K562 (cell line): Measurements from ENCODE around the gene SIDT2. TPM values are rescaled to one million over a fixed set of nuclear protein-coding genes. Genes with fewer than 3 reads are reported as not detected.

ENCODE experiments used
- ARHGAP35 ChIP-seq: fragments of 450-650 bp; IDR thresholded peaks from 2 replicates; pipeline ENCODE4 v1.6.1; 2018; ENCODE audit not compliant: partially characterized antibody
- EP400 ChIP-seq: fragments of 450-650 bp; IDR thresholded peaks from 2 replicates; pipeline ENCODE4 v1.6.1; 2017; ENCODE audit warnings: antibody characterized with exemption, mild to moderate bottlenecking, moderate library complexity
- HCFC1 ChIP-seq: IDR thresholded peaks from 2 replicates; pipeline ENCODE4 v1.6.1; 2012; ENCODE audit warnings: low read depth, low read length, improper control_type of control experiment
- HDAC2 ChIP-seq: fragments of 450-650 bp; IDR thresholded peaks from 2 replicates; pipeline ENCODE4 v1.6.1; 2016; ENCODE audit warnings: mild to moderate bottlenecking
- MYC ChIP-seq, 2 experiments: fragments of 250-450 bp in 1 of 2; sonication (Bioruptor Pico) in 1 of 2; IDR thresholded peaks; 2 replicates each; pipeline versions ENCODE4 v1.5.1 to v1.6.1; 2012 to 2021; ENCODE audit warnings: low read depth in 2 of 2, borderline replicate concordance in 1 of 2, improper control_type of control experiment in 1 of 2, low read length in 1 of 2, mild to moderate bottlenecking in 1 of 2, moderate library complexity in 1 of 2
- NCOR1 ChIP-seq: fragments of 450-650 bp; IDR thresholded peaks from 2 replicates; pipeline ENCODE4 v1.6.1; 2016; ENCODE audit warnings: mild to moderate bottlenecking, moderate library complexity
- NR0B1 ChIP-seq: fragments of 450-650 bp; IDR thresholded peaks from one replicate; pipeline ENCODE4 v1.6.1; 2018; ENCODE audit warnings: mild to moderate bottlenecking, moderate library complexity; ENCODE audit not compliant: partially characterized antibody
- NR4A1 ChIP-seq, 2 experiments: fragments of 250-450 bp in 1 of 2; fragments of 450-650 bp in 1 of 2; sonication (Bioruptor Pico) in 1 of 2; IDR thresholded peaks; 2 replicates each; pipeline versions ENCODE4 v1.4.0 to v1.6.1; 2016 to 2020; ENCODE audit warnings: mild to moderate bottlenecking in 2 of 2, missing compliant biosample characterization in 1 of 2, missing genetic modification characterization in 1 of 2, moderate library complexity in 1 of 2
- POLR2B ChIP-seq: fragments of 450-650 bp; IDR thresholded peaks from 2 replicates; pipeline ENCODE4 v1.6.1; 2018; ENCODE audit warnings: low read depth; ENCODE audit not compliant: partially characterized antibody
- RBM15 ChIP-seq: fragments of 200-400 bp; formaldehyde crosslinking; IDR thresholded peaks from 2 replicates; pipeline ENCODE4 v1.6.1; 2018; ENCODE audit warnings: mild to moderate bottlenecking, low read length, moderate library complexity; ENCODE audit not compliant: insufficient read depth
- XRCC5 ChIP-seq: fragments of 200-400 bp; formaldehyde crosslinking; IDR thresholded peaks from 2 replicates; pipeline ENCODE4 v1.6.1; 2017; ENCODE audit warnings: low read depth, mild to moderate bottlenecking, low read length
- ZBTB7A ChIP-seq: IDR thresholded peaks from 2 replicates; pipeline ENCODE4 v1.6.1; 2011; ENCODE audit warnings: low read depth, mild to moderate bottlenecking, low read length, moderate library complexity, borderline replicate concordance; ENCODE audit not compliant: control insufficient read depth
- ZC3H8 ChIP-seq: fragments of 450-650 bp; IDR thresholded peaks from 2 replicates; pipeline ENCODE4 v1.6.1; 2017
- ZNF174 ChIP-seq: fragments of 250-450 bp; sonication (Bioruptor Pico); IDR thresholded peaks from 2 replicates; pipeline ENCODE4 v1.4.0; 2020; ENCODE audit warnings: mild to moderate bottlenecking
- ZNF24 ChIP-seq: fragments of 450-650 bp; IDR thresholded peaks from 2 replicates; pipeline ENCODE4 v1.6.1; 2016
- ZNF75A ChIP-seq: fragments of 450-650 bp; formaldehyde crosslinking; IDR thresholded peaks from 2 replicates; pipeline ENCODE4 v1.4.0; 2020; ENCODE audit warnings: mild to moderate bottlenecking
- ZNF778 ChIP-seq: fragments of 450-650 bp; formaldehyde crosslinking; IDR thresholded peaks from 2 replicates; pipeline ENCODE4 v1.4.0; 2020; ENCODE audit warnings: mild to moderate bottlenecking, moderate library complexity
- polyA plus RNA-seq, 8 experiments: library from polyadenylated mRNA; depleted of rRNA in 4 of 8; stranded (reverse) in 5 of 8; unstranded in 3 of 8; fragments of >200 nt; fragmentation: Nextera tagmentation in 2 of 8; fragmentation: Illumina TruSeq in 1 of 8; extraction: Ambion mirVana in 2 of 8; extraction: Trizol in 1 of 8; gene quantifications; 2 replicates each; pipeline versions ENCODE4 v1.2.1 to v1.2.3, GENCODE V29; 2011 to 2014; ENCODE audit warnings: inconsistent platforms in 1 of 8, missing spikeins in 1 of 8
- total RNA-seq, 7 experiments: library from RNA; depleted of rRNA in 6 of 7; stranded (reverse); fragments of >200 nt in 6 of 7; fragmentation: Illumina TruSeq in 2 of 7; extraction: Trizol in 2 of 7; gene quantifications; 2 replicates each; pipeline versions ENCODE4 v1.2.1 to v1.2.3, GENCODE V29; 2011 to 2021; ENCODE audit warnings: low replicate concordance in 1 of 7
- TF ChIP-seq, protein P1 (sequence below): fragments of 450-650 bp; IDR thresholded peaks from 2 replicates; pipeline ENCODE4 v1.7.0; 2016; ENCODE audit warnings: borderline replicate concordance
- TF ChIP-seq, protein P2 (sequence below), 3 experiments: fragments of 200-800 bp in 1 of 3; fragments of 250-450 bp in 1 of 3; fragments of 450-650 bp in 1 of 3; sonication (Bioruptor Pico) in 1 of 3; sonication (Bioruptor generic) in 1 of 3; formaldehyde crosslinking in 1 of 3; IDR thresholded peaks; 2 replicates each; pipeline versions ENCODE4 v1.6.1 to v1.8.0; 2016 to 2022; ENCODE audit warnings: mild to moderate bottlenecking in 2 of 3, missing genetic modification characterization in 2 of 3, missing compliant biosample characterization in 1 of 3, moderate library complexity in 1 of 3

Gene SIDT2
- total and polyA plus RNA-seq, 9 of the 15 experiments (the other 6 are each of a cell fraction or from before 2014, with no cell fraction given), result 2.4 to 20.2 (median 6.5) TPM

DNA sequence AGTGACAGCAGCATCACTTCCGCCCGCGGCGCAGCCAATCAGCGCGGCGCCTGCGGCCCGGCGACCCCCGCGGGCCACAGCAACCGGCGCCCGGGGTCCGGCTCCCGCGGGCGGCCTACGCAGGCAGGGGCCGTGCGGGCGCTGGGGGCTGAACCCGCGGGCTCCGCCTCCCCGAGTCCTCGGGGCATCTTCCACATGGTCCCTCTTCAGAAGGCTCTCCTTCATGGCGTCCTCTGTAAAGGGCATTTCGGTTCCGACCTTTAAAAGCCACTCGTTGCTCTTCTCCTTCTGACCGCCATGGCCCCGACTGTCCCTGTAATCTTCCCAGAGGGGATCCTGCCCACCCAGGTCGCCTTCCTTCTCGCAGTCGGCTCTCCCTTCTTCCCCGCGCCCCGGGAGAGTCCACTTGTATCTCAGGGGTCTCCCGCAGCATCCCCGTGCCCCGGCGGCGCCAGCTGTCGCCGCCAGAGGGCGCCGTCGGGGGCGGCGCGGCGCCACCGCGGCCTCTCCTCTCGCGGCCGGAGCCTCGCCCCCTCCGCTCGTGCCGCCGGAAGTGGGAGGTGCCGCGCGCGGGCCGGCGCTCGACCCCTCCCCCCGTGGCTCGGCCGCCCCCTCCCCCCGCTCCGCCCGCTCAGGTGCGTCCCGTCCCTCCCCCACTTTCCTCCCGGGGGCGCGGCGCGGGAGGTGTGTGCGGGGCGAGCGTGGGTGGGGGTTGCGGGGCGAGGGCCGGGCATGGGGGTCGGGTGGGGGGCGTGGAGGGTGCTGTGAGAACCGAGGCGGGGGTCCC lies 53.7 kb downstream of the SIDT2 start, which contains the start of gene RNF214 (continued):
- peak; percentile 81 for TF ChIP-seq MYC (IDR thresholded peaks at IDR 0.05; ENCODE audit: low read depth, low read length)
- TF ChIP-seq MYC (CRISPR knock-in tag; IDR thresholded peaks at IDR 0.05; ENCODE audit: borderline replicate concordance, low read depth), result no peak
- no peak for TF ChIP-seq NR4A1 (CRISPR knock-in tag; IDR thresholded peaks at IDR 0.05)
- TF ChIP-seq NR4A1 (tag; IDR thresholded peaks at IDR 0.05), result 0 out of 2 replicates have a peak, but pooled peaks have one; percentile 48
- TF ChIP-seq NCOR1, result no peak
- TF ChIP-seq ZNF24, result 0 out of 2 replicates have a peak, but pooled peaks have one; percentile 12
- no peak for TF ChIP-seq ZNF778 (CRISPR knock-in tag)
- peak; percentile 79; the same call in 1 of the 2 replicates for TF ChIP-seq XRCC5
- TF ChIP-seq EP400, result peak; percentile 82
- TF ChIP-seq HDAC2, result peak; percentile 26; the same call in 1 of the 2 replicates
- TF ChIP-seq ZNF174, result no peak
- no peak for TF ChIP-seq ARHGAP35
- TF ChIP-seq ZC3H8, result no peak
- peak; percentile 99 for TF ChIP-seq ZBTB7A
- TF ChIP-seq, protein P1, sequence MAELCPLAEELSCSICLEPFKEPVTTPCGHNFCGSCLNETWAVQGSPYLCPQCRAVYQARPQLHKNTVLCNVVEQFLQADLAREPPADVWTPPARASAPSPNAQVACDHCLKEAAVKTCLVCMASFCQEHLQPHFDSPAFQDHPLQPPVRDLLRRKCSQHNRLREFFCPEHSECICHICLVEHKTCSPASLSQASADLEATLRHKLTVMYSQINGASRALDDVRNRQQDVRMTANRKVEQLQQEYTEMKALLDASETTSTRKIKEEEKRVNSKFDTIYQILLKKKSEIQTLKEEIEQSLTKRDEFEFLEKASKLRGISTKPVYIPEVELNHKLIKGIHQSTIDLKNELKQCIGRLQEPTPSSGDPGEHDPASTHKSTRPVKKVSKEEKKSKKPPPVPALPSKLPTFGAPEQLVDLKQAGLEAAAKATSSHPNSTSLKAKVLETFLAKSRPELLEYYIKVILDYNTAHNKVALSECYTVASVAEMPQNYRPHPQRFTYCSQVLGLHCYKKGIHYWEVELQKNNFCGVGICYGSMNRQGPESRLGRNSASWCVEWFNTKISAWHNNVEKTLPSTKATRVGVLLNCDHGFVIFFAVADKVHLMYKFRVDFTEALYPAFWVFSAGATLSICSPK, result no peak
- no peak for TF ChIP-seq NR0B1
- no peak for TF ChIP-seq ZNF75A (CRISPR knock-in tag)
- no peak for TF ChIP-seq POLR2B
- TF ChIP-seq HCFC1, result peak; percentile 68
- TF ChIP-seq, protein P2, sequence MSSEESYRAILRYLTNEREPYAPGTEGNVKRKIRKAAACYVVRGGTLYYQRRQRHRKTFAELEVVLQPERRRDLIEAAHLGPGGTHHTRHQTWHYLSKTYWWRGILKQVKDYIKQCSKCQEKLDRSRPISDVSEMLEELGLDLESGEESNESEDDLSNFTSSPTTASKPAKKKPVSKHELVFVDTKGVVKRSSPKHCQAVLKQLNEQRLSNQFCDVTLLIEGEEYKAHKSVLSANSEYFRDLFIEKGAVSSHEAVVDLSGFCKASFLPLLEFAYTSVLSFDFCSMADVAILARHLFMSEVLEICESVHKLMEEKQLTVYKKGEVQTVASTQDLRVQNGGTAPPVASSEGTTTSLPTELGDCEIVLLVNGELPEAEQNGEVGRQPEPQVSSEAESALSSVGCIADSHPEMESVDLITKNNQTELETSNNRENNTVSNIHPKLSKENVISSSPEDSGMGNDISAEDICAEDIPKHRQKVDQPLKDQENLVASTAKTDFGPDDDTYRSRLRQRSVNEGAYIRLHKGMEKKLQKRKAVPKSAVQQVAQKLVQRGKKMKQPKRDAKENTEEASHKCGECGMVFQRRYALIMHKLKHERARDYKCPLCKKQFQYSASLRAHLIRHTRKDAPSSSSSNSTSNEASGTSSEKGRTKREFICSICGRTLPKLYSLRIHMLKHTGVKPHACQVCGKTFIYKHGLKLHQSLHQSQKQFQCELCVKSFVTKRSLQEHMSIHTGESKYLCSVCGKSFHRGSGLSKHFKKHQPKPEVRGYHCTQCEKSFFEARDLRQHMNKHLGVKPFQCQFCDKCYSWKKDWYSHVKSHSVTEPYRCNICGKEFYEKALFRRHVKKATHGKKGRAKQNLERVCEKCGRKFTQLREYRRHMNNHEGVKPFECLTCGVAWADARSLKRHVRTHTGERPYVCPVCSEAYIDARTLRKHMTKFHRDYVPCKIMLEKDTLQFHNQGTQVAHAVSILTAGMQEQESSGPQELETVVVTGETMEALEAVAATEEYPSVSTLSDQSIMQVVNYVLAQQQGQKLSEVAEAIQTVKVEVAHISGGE (CRISPR knock-in tag; IDR thresholded peaks at IDR 0.05), result peak in 1 of 3 experiments; percentile 87; a peak in 2 of 6 replicates
- TF ChIP-seq RBM15, result no peak
